Tibial nerve (tissue), 4 donors: Measurements from ENCODE around the gene TNIK.

Experiments used
- CTCF ChIP-seq, 5 experiments: fragments of 200-600 bp in 3 of 5; fragments of 450-650 bp in 2 of 5; sonication (generic) in 3 of 5; IDR thresholded peaks; one replicate each; pipeline ENCODE4 v1.5.1; 2016 to 2019; ENCODE audit warnings: antibody characterized with exemption in 5 of 5, mild to moderate bottlenecking in 3 of 5, moderate library complexity in 2 of 5
- EP300 ChIP-seq, 2 donors: sonication (generic); formaldehyde crosslinking; IDR thresholded peaks; one replicate each; pipeline ENCODE4 v1.6.1; 2017; ENCODE audit warnings: antibody characterized with exemption in 2 of 2, mild to moderate bottlenecking in 1 of 2
- POLR2A ChIP-seq, 2 donors: fragments of 450-650 bp; IDR thresholded peaks; one replicate each; pipeline ENCODE4 v1.6.1; 2017; ENCODE audit warnings: antibody characterized with exemption in 2 of 2, mild to moderate bottlenecking in 2 of 2, moderate library complexity in 2 of 2

- TF ChIP-seq CTCF (IDR thresholded peaks at IDR 0.05), result no peak
- no peak for TF ChIP-seq EP300 (IDR thresholded peaks at IDR 0.05)
- no peak for TF ChIP-seq POLR2A (IDR thresholded peaks at IDR 0.05)
These were observed 133.3 kb downstream of the TNIK start for GRCh38 chr3:171326717-171327440.
